GM19468 (cell line): Measurements from ENCODE around the gene WFDC1.

Experiments
- ATAC-seq: cut with Tn5 transposase; IDR thresholded peaks from one replicate; pipeline ENCODE4 v1.9.1; 2021; ENCODE audit warnings: mild to moderate bottlenecking, moderate library complexity, moderate number of reproducible peaks; ENCODE audit not compliant: unreplicated experiment; ENCODE audit errors: extremely low read depth

The WFDC1 gene

DNA sequence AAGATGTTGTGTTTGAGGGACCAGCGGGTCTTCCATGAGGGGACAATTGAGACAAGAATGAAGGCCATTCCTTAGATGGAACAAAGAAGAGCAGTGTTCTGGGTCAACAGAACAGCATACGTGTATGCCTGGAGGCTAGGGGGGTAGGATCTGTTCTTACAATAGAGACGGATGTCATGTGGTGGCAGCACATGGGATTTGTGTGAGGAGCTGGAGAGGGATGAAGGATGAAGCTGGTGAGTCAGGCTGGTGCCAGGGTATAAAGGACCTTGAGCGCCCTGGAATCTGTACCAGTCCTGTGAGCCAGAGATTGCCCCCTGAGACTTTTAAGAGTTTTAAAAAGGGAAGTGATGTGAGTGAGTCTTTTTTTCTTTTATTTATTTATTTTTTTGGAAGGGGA is 22.8 kb upstream of the WFDC1 start:
- ATAC-seq, result no peak

DNA sequence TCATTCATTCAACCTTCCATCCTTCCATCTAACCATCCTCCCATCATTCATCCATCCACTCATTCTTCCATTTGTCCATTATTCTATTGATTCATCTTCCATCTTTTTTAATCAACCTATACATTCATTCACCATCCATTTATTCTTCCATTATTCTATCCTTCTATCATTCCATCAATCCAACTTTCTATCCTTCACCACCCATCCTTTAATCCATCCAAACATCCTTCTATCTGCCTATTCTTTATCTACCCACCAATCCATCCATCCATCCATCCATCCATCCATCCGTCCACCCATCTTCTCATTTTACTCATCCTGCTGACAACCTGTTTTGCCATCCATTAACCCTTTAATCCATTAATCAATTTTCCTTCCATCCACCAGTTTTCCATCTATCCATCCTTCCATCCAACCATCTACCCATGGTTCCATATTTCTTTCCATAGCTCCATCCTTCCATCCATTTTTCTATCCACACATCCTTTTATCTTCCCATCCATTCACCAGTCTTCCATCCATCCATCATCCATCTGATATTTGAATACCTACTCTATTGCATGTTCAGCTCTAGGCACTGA is 21.8 kb upstream of the WFDC1 start:
- no peak for ATAC-seq

DNA sequence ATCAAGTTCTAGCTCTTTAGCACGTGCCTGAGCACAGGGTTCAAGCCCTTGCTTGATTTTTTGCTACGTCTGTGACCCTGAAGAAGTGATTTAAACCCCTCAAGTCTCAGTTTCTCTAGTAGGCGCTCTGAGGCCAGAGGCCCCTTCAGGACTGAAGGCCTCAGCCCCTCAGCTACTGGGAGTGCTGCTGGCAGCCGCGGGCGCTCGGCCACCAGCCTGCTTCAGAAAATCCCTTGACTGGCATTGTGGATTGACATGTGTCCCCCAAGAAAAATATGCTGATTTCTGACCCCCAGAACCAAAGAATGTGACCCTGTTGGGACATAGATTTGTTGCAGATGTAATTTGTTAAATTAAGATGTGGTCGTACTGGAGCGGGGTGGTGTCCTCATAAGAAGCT is 20.2 kb upstream of the WFDC1 start:
- ATAC-seq, result no peak

DNA sequence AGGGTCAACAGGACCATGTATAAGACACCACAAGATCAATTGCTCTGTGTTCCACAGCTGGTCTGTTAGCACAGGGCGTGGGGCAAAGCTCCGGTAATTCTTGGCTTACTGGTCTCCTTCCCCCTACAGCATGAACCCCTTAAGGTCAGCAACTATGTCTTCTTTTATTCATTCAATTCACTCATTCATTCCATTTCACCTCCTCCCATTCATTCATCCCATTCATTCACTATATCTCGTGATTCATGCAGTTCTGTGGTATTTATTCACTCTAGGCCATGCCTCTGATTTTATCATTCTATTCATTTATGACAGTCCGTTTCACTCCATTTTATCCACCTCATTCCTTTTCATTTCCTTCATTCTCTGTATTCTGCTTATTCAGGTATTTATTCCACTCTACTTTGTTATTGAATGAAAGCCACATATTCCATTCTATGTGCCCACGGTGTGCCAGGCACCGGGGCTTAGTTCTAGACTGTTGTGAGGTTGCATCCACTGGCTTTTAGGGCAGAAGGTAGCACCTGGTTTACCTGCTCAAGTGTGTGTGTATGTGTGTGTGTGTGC is 19.0 kb upstream of the WFDC1 start:
- no peak for ATAC-seq

DNA sequence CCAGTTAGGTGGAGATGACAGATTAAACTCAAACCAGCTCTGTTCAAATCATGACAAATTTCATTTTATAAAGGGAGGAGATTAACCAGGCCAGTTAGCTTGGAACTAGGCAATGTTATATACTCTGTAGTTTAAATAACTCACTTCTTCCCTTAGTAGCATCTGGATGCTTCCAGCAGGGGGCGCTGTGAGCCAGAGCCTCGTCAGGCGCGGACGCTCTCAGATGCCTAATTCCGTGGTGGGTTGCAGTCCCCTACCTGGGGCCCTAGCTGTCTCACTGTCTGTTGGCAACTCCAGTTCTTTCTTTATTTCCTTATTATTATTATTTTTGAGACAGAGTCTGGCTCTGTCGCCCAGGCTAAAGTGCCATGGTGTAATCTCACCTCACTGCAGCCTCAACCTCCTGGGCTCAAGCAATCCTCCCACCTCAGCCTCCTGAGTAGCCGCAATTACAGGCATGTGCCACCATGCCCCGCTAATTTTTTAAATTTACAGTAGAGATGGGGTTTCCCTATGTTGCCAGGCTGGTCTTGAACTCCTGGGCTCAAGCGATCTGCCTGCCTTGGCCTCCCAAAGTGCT is 17.3 kb upstream of the WFDC1 start:
- ATAC-seq, result no peak

- ATAC-seq, result no peak
Measured at GRCh38 chr16:84278333-84278732, 16.3 kb upstream of the WFDC1 start.

DNA sequence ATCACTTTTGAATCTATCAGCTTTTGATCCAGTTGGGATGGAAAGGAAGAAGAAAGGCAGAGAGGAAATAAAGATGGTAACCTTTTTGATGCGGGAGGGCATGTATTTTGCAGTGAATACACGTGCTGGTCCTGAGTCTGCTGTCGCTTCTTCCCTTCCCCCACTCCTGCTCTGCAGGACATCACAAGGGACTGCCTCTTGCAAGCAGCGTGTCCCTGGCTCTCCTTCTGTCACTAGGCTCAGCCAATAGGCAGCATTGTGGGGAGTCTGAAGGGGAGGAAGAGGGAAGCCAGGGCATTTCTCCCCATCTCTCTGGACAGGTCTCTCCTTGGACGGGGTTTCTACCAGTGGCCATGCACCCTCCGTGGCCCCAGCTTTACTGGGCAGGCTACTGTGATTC is 15.7 kb upstream of the WFDC1 start:
- no peak for ATAC-seq

GRCh38 chr16:84279881-84280280 is 14.8 kb upstream of the WFDC1 start:
- ATAC-seq, result no peak

GRCh38 chr16:84281074-84281473 is 13.6 kb upstream of the WFDC1 start:
- no peak for ATAC-seq

GRCh38 chr16:84282533-84282932 is 12.1 kb upstream of the WFDC1 start:
- ATAC-seq, result no peak

GRCh38 chr16:84283314-84284153 is 11.1 kb upstream of the WFDC1 start:
- ATAC-seq, result no peak

GRCh38 chr16:84284154-84284722 is 10.4 kb upstream of the WFDC1 start:
- no peak for ATAC-seq

DNA sequence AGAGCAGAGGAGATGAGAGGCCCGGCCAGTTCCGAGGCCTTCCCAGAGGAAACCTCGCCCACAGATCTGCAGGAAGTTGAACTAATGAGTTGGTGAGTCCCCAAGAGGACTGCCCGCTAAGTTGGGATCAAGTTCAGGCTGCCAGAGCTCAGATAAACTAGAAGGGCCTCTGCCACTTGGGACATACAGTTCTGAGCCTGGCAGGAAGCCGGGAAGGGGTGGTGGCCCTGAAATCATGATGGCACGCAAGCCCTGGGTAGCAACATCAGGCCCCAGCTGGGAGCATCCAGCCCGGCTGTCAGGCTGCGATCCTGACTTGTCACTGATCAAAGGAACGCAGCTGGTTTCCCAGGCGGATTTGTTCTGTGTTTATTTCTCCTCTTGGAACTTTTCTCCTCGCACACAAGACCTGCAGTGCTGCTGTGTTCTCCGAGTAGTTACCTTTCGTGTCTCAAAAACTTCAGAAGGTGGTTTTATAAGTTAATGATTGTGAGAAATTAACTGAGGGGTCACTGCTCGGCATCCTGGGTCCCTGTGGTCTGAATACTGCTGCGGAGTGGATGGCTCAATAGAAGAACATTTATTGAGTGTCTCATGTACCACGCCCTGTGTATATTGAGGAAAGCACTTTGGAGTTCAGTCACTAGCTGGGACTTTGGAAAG is 8.0 kb upstream of the WFDC1 start:
- ATAC-seq, result no peak

DNA sequence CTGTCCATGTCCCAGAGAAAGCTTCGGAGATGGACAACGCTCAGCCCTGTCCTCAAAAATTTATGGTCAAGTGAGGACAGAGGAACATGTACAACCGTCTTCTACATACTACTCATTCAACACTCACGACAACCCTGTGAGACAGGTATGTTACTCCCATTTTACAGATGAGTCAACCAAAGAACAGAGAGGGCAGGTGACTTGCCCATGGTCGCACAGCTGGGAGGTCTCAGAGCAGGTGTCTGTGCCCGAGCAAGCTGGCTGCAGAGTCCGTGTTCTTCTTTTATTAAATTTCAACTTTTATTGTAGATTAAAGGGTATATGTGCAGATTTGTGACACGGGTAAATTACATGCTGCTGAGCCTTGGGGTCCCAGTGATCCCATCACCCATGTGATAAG is 5.8 kb upstream of the WFDC1 start:
- no peak for ATAC-seq

DNA sequence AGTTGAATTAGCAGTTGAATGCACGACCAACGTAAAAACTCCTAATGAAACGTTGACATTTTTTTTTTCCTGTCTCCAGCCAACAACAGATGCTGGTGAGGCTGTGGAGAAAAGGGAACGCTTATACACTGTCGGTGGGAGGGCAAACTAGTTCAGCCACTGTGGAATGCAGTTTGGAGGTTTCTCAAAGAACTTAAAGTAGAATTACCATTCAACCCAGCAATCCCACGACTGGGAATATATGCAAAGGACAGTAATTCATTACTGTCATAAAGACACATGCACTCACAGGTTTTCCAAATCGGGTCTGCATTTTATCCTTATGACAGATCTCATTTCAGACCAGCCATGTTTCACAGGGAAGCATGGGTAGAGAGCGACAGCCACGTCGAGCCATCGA is 3.5 kb upstream of the WFDC1 start:
- no peak for ATAC-seq

DNA sequence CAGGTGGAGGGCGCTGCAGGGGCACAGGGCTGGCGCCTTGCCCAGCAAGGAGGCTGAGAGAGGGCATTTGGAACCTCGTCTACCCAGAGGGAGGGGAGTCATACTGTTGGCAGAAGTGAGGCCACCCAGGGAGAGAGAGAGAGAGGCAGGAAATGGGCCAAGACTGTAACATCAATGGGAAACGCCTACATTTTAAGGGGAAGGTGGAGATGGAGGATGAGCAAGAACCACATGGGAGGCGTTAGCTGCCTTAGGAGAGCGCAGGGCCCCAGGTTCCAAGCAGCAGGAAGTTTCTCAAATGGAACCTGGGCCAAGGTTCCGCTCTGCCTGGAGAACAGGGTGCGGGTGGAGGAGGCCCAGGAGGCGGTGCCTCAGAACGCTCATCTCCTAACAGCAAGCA is 2.7 kb upstream of the WFDC1 start:
- no peak for ATAC-seq

- ATAC-seq, result no peak
Measured at GRCh38 chr16:84293406-84293805, 1.3 kb upstream of the WFDC1 start.

DNA sequence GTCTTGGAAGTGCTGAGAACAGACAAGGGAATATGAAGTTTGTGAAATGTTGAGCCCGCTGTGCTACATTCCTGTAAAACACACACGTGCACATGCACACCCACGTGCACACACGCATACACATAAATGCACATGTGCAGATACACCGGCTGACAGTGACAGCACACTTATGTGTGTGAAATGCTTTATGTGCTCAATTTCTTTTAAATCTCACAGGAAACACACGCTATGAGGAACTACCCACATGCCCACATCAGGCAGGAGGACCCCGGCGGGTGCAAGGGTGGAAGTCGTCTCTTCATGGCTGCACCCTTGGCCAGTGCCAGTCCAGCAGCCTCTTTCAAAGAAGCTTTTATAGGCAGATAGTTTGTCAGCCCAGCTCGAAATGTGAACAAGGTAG is 561 bp upstream of the WFDC1 start:
- ATAC-seq, result no peak

GRCh38 chr16:84295203-84295860 is 654 bp downstream of the WFDC1 start:
- ATAC-seq, result no peak

- no peak for ATAC-seq
Measured at GRCh38 chr16:84298376-84298899, 3.8 kb downstream of the WFDC1 start.
